ENCODE results near the gene ABHD14A.

GRCh38 chr3:51935886-51936755 is 38.7 kb upstream of the ABHD14A start:
- TF ChIP-seq CTCF (IDR thresholded peaks at IDR 0.05) (no peak), POLR2A (IDR thresholded peaks at IDR 0.05) (no peak)

All from lower leg skin (tissue), 3 donors.